ENCODE results near the gene ANKRD37. TPM values are rescaled to one million over a fixed set of nuclear protein-coding genes. Genes with fewer than 3 reads are reported as not detected.
A peak's percentile ranks its signal among the peaks of the same experiment; 100 is the strongest.

ANKRD37 gene
- total and polyA plus RNA-seq, 2 of the 8 experiments (the other 6 are each of a cell fraction or from before 2014, with no cell fraction given) = 2.8 to 3.4 TPM

DNA sequence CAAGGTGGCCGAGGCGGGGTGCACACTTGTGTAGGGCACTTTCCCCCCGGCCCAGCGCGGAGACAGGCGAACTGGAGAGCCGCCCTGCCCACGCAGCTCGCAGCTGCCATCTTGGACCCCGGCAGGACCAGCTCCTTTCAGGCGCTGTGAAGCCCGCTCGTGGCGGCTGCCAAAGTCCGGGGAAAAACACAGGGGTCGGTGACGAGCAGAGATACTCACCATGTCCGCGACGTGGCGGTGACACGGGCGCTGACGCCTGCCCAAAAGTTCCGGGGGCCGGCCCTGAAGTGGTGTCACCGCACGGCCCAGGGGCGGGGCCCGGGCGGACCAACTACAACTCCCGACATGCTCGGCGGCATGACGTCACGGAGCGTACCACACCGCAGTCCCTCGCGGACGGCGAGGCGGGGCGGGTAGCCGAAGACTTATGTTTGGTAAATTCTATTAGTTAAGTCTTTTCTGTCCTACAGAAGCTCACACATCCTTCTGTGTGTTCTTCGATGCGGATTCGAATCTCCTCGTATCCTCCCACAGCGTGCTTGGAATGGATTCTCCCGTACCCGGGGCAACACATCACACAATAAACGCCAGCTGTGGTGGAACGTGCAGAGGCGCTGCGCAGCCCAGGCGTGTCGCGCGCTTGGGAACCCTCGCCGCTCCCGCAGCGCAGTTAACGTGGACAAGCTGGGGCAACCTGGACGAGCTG is 29.2 kb downstream of the ANKRD37 start, which contains the start of gene UFSP2:
UFSP2 (minus strand) TSS at position 318 of the 706 bp plus-strand sequence; CDS start at position 222, 96 bp downstream.
- Histone ChIP-seq H3K9ac (replicated peaks in 1 of 4; ENCODE audit: extremely low read depth in 1 of 4, low read depth in 3 of 4, low read length in 3 of 4) (peak within 1 kb of the TSS; percentile 64 to 100 (median 100)), H3K4me3 (ENCODE audit: extremely low read depth in 1 of 4, insufficient read depth in 2 of 4, low read depth in 3 of 4, low read length in 4 of 4) (peak within 1 kb of the TSS; percentile 85 to 98 (median 90)), H2BK120ac (replicated peaks; ENCODE audit: low read depth, low read length) (peak within 1 kb of the TSS; percentile 98), H3K18ac (ENCODE audit: extremely low read depth, low read length) (peak within 1 kb of the TSS; percentile 85), H3K79me2 (ENCODE audit: control insufficient read depth in 1 of 2, insufficient read depth in 2 of 2, low read length in 2 of 2) (peaks cover 4 to 10% of the 10 kb centered on the region in 2 experiments; a peak in 2 of 4 replicates), H3K27me3 (replicated peaks in 1 of 4; ENCODE audit: control insufficient read depth in 3 of 4, extremely low read depth in 1 of 4, insufficient read depth in 3 of 4, low read length in 3 of 4) (no peaks in the 10 kb centered on the region), H2AFZ (ENCODE audit: low read length) (peak within 1 kb of the TSS; percentile 100), H3K9me3 (ENCODE audit: insufficient read depth in 2 of 2, low read depth in 1 of 2, low read length in 1 of 2) (no peaks in the 10 kb centered on the region), H3K23me2 (ENCODE audit: low read depth, low read length) (peaks cover 9% of the 10 kb centered on the region), H3K4me1 (replicated peaks in 1 of 4; ENCODE audit: control insufficient read depth in 3 of 4, insufficient read depth in 4 of 4, low read length in 3 of 4) (peaks cover 0 to 5% (median 2%) of the 10 kb centered on the region in 4 experiments; a peak in 3 of 7 replicates), H3K4ac (replicated peaks; ENCODE audit: insufficient read length, low read depth, low read length) (no peak within 1 kb of the TSS), H4K91ac (replicated peaks; ENCODE audit: insufficient read length, low read length) (peak within 1 kb of the TSS; percentile 98), H2BK15ac (ENCODE audit: low read length) (no peak within 1 kb of the TSS), H3K23ac (ENCODE audit: insufficient read length) (no peak within 1 kb of the TSS), H2BK12ac (ENCODE audit: low read depth, low read length) (peak within 1 kb of the TSS; percentile 98; the same call in 1 of the 2 replicates), H3K79me1 (ENCODE audit: low read depth, low read length) (no peaks in the 10 kb centered on the region), H4K8ac (ENCODE audit: extremely low read depth, insufficient read depth, low read length) (peak within 1 kb of the TSS; percentile 98; the same call in 1 of the 2 replicates), H2AK5ac (ENCODE audit: low read depth, low read length) (no peak within 1 kb of the TSS), H3K56ac (replicated peaks; ENCODE audit: insufficient read length, low read depth, low read length) (peak within 1 kb of the TSS; percentile 93), H4K20me1 (replicated peaks in 1 of 2; ENCODE audit: control insufficient read depth in 1 of 2, insufficient read depth in 2 of 2, low read length in 2 of 2) (no peaks in the 10 kb centered on the region), H2BK5ac (ENCODE audit: low read depth, low read length) (peak within 1 kb of the TSS; percentile 100), H3K36me3 (ENCODE audit: control insufficient read depth in 2 of 4, insufficient read depth in 4 of 4, low read length in 3 of 4) (peaks cover 0 to 4% (median 3%) of the 10 kb centered on the region in 4 experiments; a peak in 2 of 8 replicates), H3K4me2 (ENCODE audit: insufficient read depth in 1 of 2, low read depth in 2 of 2, low read length in 2 of 2) (peak within 1 kb of the TSS; percentile 84 to 85), H2BK20ac (ENCODE audit: low read length) (peak within 1 kb of the TSS; percentile 86; the same call in 1 of the 2 replicates), H3K27ac (ENCODE audit: low read depth, low read length) (peak within 1 kb of the TSS; percentile 100), H4K5ac (ENCODE audit: insufficient read length, low read depth, low read length) (peak within 1 kb of the TSS; percentile 83), H3K14ac (ENCODE audit: insufficient read length) (no peak within 1 kb of the TSS)
- WGBS, 2 experiments (ENCODE audit: extremely low coverage in 1 of 2, insufficient coverage in 1 of 2, insufficient read length in 1 of 2, insufficient replicate concordance in 2 of 2, low coverage in 1 of 2, low lambda C conversion rate in 2 of 2, missing lambda C conversion rate in 1 of 2) = 1% methylated on average over 65 of the region's 66 CpGs; no CpG with 5 or more reads in 1 of the 2 experiments
- ChIA-PET POLR2A (ENCODE audit: partially characterized antibody) (interaction anchor here (0.7 to 1.5 kb wide), 7 partner anchors 9 to 692 kb away, joined by 3 to 6 read pairs (median 3); partner anchors contain the start of genes ANKRD37 and CENPU), CTCF (ENCODE audit: partially characterized antibody) (interaction anchor here (0.6 to 3.3 kb wide), 11 partner anchors 21 to 1716 kb away, joined by 3 to 16 read pairs (median 4); partner anchors contain the start of genes ANKRD37, LRP2BP and SLC25A4)
- peak; percentile 46 to 90 for DNase-seq (ENCODE audit: low read depth in 1 of 2, low spot score in 2 of 2)
- FAIRE-seq = peak; percentile 48
- no peak for TF ChIP-seq FOSL1 (IDR thresholded peaks at IDR 0.05; ENCODE audit: insufficient read depth, low read depth, low read length)
- no peak for TF ChIP-seq E2F6 (IDR thresholded peaks at IDR 0.05)
- TF ChIP-seq GABPA (IDR thresholded peaks at IDR 0.05; ENCODE audit: borderline replicate concordance, insufficient read depth, low read length) = no peak
- TF ChIP-seq GTF2F1 (IDR thresholded peaks at IDR 0.05; ENCODE audit: borderline replicate concordance, low read depth, low read length) = no peak
- TF ChIP-seq, protein P1, sequence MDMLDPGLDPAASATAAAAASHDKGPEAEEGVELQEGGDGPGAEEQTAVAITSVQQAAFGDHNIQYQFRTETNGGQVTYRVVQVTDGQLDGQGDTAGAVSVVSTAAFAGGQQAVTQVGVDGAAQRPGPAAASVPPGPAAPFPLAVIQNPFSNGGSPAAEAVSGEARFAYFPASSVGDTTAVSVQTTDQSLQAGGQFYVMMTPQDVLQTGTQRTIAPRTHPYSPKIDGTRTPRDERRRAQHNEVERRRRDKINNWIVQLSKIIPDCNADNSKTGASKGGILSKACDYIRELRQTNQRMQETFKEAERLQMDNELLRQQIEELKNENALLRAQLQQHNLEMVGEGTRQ (IDR thresholded peaks at IDR 0.05; ENCODE audit: low read length) = no peak
- TF ChIP-seq POLR2A (IDR thresholded peaks at IDR 0.05; ENCODE audit: control extremely low read depth in 1 of 2, low read depth in 2 of 2, low read length in 2 of 2) = peak in 1 of 2 experiments; percentile 43; a peak in 1 of 3 replicates
- peak; percentile 98 for TF ChIP-seq SIN3A (conservative IDR thresholded peaks at IDR 0.05 in 1 of 2, IDR thresholded peaks at IDR 0.05 in 1 of 2; ENCODE audit: low read depth in 1 of 2, low read length in 2 of 2)
- peak; percentile 61 for TF ChIP-seq TAF1 (IDR thresholded peaks at IDR 0.05; ENCODE audit: low read depth, low read length)
- peak; percentile 10; the same call in 1 of the 2 replicates for TF ChIP-seq JUN (IDR thresholded peaks at IDR 0.05; ENCODE audit: low read depth, low read length)

Data from H1 (cell line).